K562 (cell line): ENCODE measurements around the gene CALML3.

Experiments
- ATF1 ChIP-seq, 2 experiments: fragments of 450-650 bp in 1 of 2; IDR thresholded peaks; 2 replicates each; pipeline ENCODE4 v1.6.1; 2016; ENCODE audit warnings: missing compliant biosample characterization in 1 of 2, missing genetic modification characterization in 1 of 2
- CTCF ChIP-seq, 3 experiments: IDR thresholded peaks in 2 of 3; conservative IDR thresholded peaks in 1 of 3; 2 replicates each; pipeline ENCODE4 v1.5.1; 2011 to 2012; ENCODE audit warnings: low read length in 3 of 3, mild to moderate bottlenecking in 3 of 3, control low read depth in 2 of 3, improper control_type of control experiment in 1 of 3, inconsistent platforms in 1 of 3, low read depth in 1 of 3, mixed read lengths in 1 of 3, moderate library complexity in 1 of 3; ENCODE audit not compliant: insufficient read depth in 2 of 3
- IRF2 ChIP-seq: sonication (generic); formaldehyde crosslinking; IDR thresholded peaks from 2 replicates; pipeline ENCODE4 v1.8.1; 2022; ENCODE audit warnings: mild to moderate bottlenecking, missing genetic modification reagents
- PHF8 ChIP-seq: fragments of 200-600 bp; sonication (generic); IDR thresholded peaks from 2 replicates; pipeline ENCODE4 v1.6.1; 2012; ENCODE audit warnings: mixed run types, mild to moderate bottlenecking, inconsistent platforms, low read length, moderate library complexity, borderline replicate concordance
- SETDB1 ChIP-seq: IDR thresholded peaks from one replicate; pipeline ENCODE4 v1.6.1; 2012; ENCODE audit warnings: low read length, control low read depth, inconsistent platforms
- SMARCE1 ChIP-seq: fragments of 450-650 bp; IDR thresholded peaks from 2 replicates; pipeline ENCODE4 v1.7.1; 2016; ENCODE audit warnings: mild to moderate bottlenecking
- SP1 ChIP-seq: sonication (generic); formaldehyde crosslinking; IDR thresholded peaks from 2 replicates; pipeline ENCODE4 v1.8.1; 2022; ENCODE audit warnings: mild to moderate bottlenecking, missing genetic modification reagents
- SRF ChIP-seq, 2 experiments: fragments of 250-450, 450-650 bp in 1 of 2; sonication (Bioruptor Pico) in 1 of 2; sonication (generic) in 1 of 2; formaldehyde crosslinking; IDR thresholded peaks; 2 replicates each; pipeline versions ENCODE4 v1.5.0 to v1.5.1; 2020 to 2022; ENCODE audit warnings: mild to moderate bottlenecking in 1 of 2, missing genetic modification reagents in 1 of 2
- TAF1 ChIP-seq: IDR thresholded peaks from 2 replicates; pipeline ENCODE4 v1.6.1; 2011; ENCODE audit warnings: mild to moderate bottlenecking, low read length, moderate library complexity; ENCODE audit not compliant: insufficient read depth, control insufficient read depth, severe bottlenecking; ENCODE audit errors: extremely low read depth
- TSC22D4 ChIP-seq: fragments of 450-650 bp; IDR thresholded peaks from 2 replicates; pipeline ENCODE4 v1.6.1; 2016; ENCODE audit warnings: missing genetic modification characterization, missing biosample characterization, control low read depth
- TF ChIP-seq, protein P1 (sequence below), 2 experiments: fragments of 450-650 bp in 1 of 2; sonication (generic) in 1 of 2; formaldehyde crosslinking in 1 of 2; IDR thresholded peaks in 1 of 2; conservative IDR thresholded peaks in 1 of 2; 2 replicates each; pipeline versions ENCODE4 v1.6.1 to v1.8.1; 2016 to 2023; ENCODE audit warnings: mild to moderate bottlenecking in 2 of 2, moderate library complexity in 2 of 2, inconsistent platforms in 1 of 2, missing genetic modification reagents in 1 of 2
- TF ChIP-seq, protein P2 (sequence below): sonication (generic); formaldehyde crosslinking; IDR thresholded peaks from 2 replicates; pipeline ENCODE4 v1.9.0; 2022; ENCODE audit warnings: mild to moderate bottlenecking, missing genetic modification reagents
- TF ChIP-seq, protein P3 (sequence below): IDR thresholded peaks from 3 replicates; pipeline ENCODE4 v1.6.1; 2011; ENCODE audit warnings: borderline replicate concordance, mild to moderate bottlenecking; ENCODE audit not compliant: insufficient read length, insufficient read depth

DNA sequence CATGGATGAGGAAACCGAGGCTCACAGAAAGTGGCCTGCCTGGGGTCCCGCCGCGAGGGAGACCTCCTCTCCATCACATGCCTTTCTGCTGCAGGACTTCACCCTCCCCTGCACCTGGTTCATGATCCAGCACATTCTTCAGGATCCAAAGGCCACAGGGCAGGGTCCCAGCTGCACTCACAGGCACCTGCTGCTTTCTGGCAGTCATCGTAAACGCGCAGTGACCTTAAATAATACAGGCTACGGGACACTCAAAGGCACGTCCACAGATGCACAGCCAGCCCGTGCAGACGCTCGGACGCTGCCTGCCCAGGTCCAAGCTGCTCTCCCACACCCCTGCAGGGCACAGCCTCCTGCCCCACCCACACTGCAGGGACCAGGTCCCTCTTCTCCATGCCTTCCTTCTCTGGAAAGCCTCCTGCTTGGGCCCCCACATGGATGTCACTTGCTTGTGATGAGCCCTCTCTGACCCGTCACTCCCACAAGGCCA is 49.9 kb downstream of the CALML3 start:
- TF ChIP-seq IRF2 (CRISPR knock-in tag) (no peak), SETDB1 (no peak), SRF (CRISPR knock-in tag; IDR thresholded peaks at IDR 0.05) (no peak), CTCF (IDR thresholded peaks at IDR 0.05 in 2 of 3, conservative IDR thresholded peaks at IDR 0.05 in 1 of 3; ENCODE audit: insufficient read depth in 2 of 3, low read depth in 1 of 3, low read length in 3 of 3) (no peak), SP1 (CRISPR knock-in tag) (no peak), ATF1 (CRISPR knock-in tag; IDR thresholded peaks at IDR 0.05) (no peak), ATF1 (tag; IDR thresholded peaks at IDR 0.05) (no peak), TAF1 (no peak), TSC22D4 (tag) (no peak), PHF8 (no peak), SMARCE1 (no peak)
- TF ChIP-seq, protein P1, sequence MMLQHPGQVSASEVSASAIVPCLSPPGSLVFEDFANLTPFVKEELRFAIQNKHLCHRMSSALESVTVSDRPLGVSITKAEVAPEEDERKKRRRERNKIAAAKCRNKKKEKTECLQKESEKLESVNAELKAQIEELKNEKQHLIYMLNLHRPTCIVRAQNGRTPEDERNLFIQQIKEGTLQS (IDR thresholded peaks at IDR 0.05): no peak
- TF ChIP-seq, protein P1 (CRISPR knock-in tag; conservative IDR thresholded peaks at IDR 0.05): no peak
- TF ChIP-seq, protein P2, sequence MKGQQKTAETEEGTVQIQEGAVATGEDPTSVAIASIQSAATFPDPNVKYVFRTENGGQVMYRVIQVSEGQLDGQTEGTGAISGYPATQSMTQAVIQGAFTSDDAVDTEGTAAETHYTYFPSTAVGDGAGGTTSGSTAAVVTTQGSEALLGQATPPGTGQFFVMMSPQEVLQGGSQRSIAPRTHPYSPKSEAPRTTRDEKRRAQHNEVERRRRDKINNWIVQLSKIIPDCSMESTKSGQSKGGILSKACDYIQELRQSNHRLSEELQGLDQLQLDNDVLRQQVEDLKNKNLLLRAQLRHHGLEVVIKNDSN (CRISPR knock-in tag): no peak
- TF ChIP-seq, protein P3, sequence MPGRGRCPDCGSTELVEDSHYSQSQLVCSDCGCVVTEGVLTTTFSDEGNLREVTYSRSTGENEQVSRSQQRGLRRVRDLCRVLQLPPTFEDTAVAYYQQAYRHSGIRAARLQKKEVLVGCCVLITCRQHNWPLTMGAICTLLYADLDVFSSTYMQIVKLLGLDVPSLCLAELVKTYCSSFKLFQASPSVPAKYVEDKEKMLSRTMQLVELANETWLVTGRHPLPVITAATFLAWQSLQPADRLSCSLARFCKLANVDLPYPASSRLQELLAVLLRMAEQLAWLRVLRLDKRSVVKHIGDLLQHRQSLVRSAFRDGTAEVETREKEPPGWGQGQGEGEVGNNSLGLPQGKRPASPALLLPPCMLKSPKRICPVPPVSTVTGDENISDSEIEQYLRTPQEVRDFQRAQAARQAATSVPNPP: no peak
